Iris pigment epithelial cell (primary cell): ENCODE measurements around the gene UBAP1L.
"Not testable (repeated sequence)": the region's sequence is repeated elsewhere in the genome, so short reads cannot be mapped to it uniquely, and the experiment has no call there.

ENCODE experiments used
- DNase-seq: peaks from one replicate; pipeline ENCODE4 v3.0.0-alpha.2; 2011; ENCODE audit warnings: low read depth

Gene UBAP1L

DNA sequence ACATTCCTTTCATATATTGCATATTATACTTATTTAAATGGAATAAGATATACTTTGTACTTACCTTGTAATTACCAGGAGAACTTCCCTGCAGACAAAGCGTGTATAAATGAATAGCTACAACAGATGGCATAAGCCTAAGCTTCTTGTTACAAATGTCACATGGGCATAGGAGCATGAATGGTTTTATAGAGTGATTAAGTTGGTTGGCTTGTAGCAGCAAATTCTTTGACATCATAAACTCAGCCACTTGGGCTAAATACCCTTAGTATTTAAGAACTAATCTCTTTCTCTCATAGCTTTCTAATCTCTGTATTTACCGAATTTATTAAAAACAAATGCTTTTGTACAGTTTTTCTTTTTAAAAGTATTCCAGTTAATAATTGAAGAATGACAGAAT is at the start of gene UBAP1L:
Gene UBAP1L, minus strand, starts transcription at position 115 of the 400 bp plus-strand sequence. CDS start 8,985 bp downstream, outside the sequence.
- no peak for DNase-seq

DNA sequence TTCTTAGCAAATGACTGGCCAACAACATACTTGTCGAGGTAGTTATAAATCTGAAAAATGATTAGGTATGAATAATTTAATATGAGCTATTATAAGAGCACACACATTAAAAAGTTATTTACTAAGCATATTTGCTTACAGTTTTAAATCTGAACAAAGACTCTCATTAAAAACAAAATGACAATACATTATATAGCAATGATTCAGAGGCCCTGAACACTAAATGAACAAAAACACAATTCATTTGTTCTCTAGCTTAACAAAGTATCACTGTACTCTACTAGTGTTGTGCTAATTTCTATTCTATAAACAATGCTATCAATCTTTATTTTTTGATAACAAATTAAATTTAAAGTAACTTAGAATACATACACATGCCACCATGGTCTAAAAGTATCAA is 49.1 kb upstream of the UBAP1L start:
- no peak for DNase-seq

DNA sequence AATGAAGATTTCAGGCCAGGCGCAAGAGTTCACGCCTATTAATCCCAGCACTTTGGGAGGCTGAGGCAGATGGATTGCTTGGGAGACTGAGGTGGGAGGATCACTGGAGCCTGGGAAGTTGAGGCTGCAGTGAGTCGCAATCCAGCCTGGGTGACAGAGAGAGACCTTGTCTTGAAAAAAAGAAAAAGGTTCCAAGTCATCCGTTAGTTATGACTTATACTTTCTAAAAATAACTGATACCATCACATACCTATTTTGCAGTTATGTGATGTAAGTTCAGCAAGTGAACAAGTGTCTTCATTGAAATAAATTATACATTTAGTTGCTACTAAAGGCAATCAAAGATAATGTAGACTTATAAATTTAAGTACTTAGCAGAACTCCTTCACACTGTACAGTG is 48.0 kb upstream of the UBAP1L start:
- peak; percentile 6 for DNase-seq

DNA sequence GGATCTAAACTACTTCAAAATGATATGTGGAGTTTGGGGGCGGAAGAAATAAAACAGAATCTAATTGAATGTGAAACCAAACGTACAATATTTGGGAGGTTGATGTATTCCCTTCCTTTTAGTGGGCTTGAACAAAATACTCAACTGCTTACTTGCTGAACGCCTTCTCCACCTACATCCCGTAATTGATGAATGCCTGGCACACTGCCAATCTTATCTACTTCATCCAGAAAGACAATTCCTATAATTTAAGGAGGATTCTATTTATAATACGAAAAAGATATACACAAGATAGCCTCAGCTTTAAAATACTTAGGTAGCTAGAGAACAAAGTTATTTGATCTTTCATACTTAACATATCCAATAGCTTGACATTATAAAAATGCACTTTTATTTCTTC is 41.7 kb upstream of the UBAP1L start:
- no peak for DNase-seq

GRCh38 chr15:65154720-65155119 is 39.7 kb upstream of the UBAP1L start:
- DNase-seq, result no peak

DNA sequence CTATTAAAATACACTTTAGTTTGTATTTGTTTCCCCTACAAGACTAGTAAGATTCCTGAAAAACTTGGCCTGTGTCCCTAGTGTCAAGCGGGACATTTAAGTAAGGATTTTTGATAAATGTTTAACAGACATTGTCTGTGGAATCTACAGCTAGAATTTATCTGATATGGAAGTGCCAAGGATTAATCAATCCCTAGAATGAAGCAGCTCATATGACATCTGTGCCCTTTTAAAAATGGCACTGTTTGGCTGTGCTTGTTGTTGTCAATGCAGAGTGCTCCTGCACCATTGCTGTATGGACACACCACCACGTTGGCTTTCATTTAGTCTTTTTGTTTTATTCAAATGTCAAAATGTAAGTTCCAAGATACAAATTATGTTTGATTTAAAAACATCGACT is 32.9 kb upstream of the UBAP1L start:
- no peak for DNase-seq

DNA sequence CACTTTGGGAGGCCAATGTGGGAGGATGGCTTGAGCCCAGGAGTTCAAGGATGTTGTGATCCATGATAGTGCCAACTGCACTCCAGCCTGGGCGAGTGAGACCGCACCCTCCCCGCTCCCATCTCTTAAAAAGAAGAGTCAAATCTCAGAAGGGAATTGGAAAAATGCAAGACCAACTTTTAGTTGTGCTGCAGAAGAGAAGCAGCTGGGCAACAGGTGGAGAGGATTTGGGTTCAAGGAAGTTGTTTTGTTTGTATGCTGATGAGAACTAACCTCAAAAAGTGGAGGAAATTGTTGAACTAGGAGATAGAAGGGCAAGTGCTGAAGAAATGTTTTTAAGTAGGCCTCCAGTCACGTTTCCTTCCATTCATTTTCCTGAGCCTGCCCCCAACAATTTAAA is 31.4 kb upstream of the UBAP1L start:
- no peak for DNase-seq

- DNase-seq, result not testable (repeated sequence)
Observed at GRCh38 chr15:65138631-65139030, 23.6 kb upstream of the UBAP1L start.

DNA sequence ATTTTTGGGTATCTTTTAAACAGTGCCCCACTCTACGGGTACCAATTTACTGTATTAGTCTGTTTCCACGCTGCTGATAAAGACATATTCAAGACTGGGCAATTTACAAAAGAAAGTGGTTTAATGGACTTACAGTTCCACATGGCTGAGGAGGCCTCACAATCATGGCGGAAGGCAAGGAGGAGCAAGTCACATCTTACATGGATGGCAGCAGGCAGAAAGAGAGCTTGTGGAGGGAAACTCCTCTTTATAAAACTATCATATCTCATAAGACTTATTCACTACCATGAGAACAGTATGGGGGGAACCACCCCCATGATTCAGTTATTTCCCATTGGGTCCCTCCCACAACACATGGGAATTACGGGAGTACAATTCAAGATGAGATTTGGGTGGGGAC is 22.9 kb upstream of the UBAP1L start:
- DNase-seq, result not testable (repeated sequence)

GRCh38 chr15:65137089-65137488 is 22.1 kb upstream of the UBAP1L start:
- not testable (repeated sequence) for DNase-seq

DNA sequence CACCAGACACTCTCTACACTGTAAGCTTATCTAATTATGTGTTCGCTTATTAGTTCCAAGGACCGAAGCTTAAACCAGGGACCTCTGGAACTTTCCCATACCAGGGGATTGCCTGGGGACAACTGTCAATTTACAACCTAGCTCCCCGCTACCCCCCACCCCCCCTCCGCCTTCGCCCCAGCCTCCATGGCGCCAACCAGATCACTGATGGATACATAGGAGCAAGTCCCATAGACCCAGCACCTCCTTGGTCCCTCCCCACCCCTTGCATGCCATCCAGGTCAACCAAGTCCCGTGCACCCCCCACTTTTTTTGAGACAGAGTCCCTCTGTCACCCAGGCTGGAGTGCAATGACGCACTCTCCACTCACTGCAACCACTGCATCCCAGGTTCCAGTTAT is 19.5 kb upstream of the UBAP1L start:
- DNase-seq, result no peak

GRCh38 chr15:65133548-65134200 is 18.7 kb upstream of the UBAP1L start, which contains the start of gene PDCD7:
TSS of gene PDCD7 (minus strand) at chr15:65133808. CDS start at chr15:65133781, 27 bp downstream.
- peak; percentile 94 for DNase-seq

DNA sequence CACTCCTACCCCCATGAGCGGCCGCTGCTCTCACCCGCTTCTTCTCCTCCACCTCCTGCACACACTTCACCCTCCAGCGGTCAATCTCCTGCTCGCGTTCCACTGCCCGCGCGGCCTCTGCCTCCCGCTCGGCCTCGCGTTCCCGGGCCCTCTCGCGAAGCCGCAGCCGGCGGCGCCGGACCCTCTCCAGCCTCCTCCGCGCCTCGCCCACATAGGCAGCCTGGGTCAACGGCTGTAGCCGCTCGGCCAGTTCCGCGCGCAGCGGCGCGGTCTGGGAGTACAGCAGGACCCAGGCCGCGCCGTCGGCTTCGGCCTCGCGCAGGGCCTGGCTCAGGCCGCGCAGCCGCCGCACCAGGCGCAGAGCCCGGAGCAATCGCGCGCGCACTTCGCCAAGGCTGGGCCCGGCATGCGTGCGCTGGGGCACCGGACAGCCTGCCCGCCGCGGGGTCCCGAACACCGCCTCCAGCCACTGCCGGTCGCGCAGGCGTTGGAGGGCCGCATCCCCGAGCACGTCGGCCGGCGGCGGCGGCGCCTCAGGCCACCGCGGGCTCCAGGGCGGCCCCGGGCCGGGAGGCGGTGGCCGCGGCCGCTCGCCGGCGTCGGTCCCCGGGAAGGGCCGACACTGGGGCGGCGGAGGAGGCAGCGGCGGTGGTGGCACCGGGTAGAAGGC is 18.0 kb upstream of the UBAP1L start:
- DNase-seq, result peak; percentile 78

DNA sequence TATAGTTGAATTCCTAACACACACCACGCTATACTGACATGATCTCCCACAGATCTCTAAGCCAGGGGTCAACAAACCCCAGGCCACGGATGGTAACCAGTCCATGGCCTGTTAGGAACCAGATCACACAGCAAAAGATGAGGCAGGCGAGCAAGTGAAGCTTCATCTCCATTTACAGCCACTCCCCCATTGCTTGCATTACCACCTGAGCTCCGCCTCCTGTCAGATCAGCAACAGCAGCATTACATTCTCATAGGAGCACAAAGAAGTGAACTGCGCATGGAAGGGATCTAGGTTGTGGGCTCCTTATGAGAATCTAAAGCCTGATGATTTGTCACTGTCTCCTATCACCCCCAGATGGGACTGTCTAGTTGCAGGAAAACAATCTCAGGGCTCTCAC is 15.9 kb upstream of the UBAP1L start:
- peak; percentile 3 for DNase-seq

DNA sequence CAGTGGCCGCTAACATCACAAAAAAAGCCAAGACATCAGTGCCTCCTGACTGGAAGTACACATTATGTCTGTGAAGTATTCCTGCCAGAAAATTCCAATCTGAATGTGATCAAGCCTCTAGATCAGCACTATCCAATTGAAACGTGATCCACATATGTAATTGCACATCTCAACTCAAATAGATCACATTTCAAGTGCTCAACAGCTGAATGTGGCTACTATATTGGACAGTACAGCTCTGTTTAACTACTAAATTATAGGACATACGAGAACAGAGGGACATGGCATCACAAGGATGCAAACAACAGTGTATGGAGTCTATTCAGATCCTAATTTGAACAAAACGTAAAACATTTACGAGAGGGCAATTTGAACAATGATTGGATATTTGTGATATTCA is 542 bp upstream of the UBAP1L start:
- DNase-seq, result no peak

GRCh38 chr15:65110676-65111292 is 4.2 kb downstream of the UBAP1L start:
- DNase-seq, result peak; percentile 95

DNA sequence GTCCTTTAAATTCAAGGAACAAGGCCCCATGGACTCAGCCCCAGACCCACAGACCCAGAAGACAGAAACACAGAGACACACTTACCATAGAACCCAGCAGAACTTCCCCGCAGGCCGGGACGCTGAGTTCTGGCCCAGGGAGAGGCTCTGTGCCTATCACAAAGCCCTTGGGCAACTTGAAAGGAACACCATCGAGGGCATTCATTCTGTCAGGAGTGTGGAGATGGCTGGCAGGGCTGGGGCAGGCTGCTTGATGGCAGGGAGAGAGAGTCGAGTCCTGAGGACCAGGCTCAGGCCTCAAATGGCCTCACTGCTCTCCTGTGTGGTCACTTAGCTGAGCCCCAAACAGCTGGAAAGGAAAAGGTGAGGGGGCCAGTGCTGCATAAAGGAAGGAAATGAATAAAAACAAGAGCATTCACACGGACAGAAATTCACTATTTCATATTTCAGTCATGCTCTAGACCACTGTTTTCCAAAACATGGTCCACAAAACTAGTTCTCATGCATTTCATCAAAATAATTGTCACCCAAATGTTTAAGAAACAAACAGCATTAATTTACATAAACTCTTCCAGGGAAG is 8.9 kb downstream of the UBAP1L start:
- no peak for DNase-seq

GRCh38 chr15:65105038-65105437 is 10.0 kb downstream of the UBAP1L start:
- no peak for DNase-seq

GRCh38 chr15:65102912-65103311 is 12.1 kb downstream of the UBAP1L start:
- no peak for DNase-seq

GRCh38 chr15:65101891-65102708 is 12.9 kb downstream of the UBAP1L start:
- no peak for DNase-seq

GRCh38 chr15:65101411-65101890 is 13.5 kb downstream of the UBAP1L start:
- peak; percentile 58 for DNase-seq

DNA sequence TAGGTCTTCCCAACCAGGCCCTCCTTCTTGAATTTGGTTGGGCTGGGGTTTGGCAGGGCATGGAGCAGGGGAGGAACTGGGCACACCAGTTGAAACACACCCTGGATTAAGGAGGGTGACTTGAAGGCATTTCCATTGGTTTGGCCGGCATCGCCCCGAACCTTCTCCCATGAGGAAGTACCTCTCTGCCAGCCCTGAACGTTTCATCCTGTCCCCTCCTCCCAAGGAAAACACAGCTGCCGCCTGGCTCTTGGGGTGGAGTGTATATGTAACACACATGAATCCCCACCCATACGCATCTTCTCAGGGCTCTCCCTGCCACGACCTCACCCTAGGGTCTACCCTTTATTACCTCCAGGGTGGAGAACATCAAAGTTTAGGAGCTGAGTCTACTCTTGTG is 14.6 kb downstream of the UBAP1L start:
- no peak for DNase-seq
